OCI-LY3 (cell line): ENCODE measurements around the gene B3GNT7.
"Not testable (repeated sequence)": the region's sequence is repeated elsewhere in the genome, so short reads cannot be mapped to it uniquely, and the experiment has no call there.

Experiments used
- H2AFZ ChIP-seq: fragments of 200-600, 300-600 bp; shearing (Covaris generic); 2 replicates; pipeline ENCODE4 v1.6.0; 2014; ENCODE audit warnings: antibody characterized with exemption, low read depth, low read length
- H3K27ac ChIP-seq: fragments of 200-600, 300-600 bp; sonication (generic); 2 replicates; pipeline ENCODE4 v1.5.1; 2014; ENCODE audit warnings: mild to moderate bottlenecking, low read length, moderate library complexity, mixed read lengths
- H3K27me3 ChIP-seq: fragments of 200-600, 300-600 bp; sonication (generic); 2 replicates; pipeline ENCODE4 v1.6.1; 2014; ENCODE audit warnings: low read depth, low read length, mixed read lengths
- H3K36me3 ChIP-seq: fragments of 200-600, 300-600 bp; sonication (generic); replicated peaks from 2 replicates; pipeline ENCODE3; 2014; ENCODE audit warnings: low read depth, low read length, mixed read lengths
- H3K4me1 ChIP-seq: fragments of 300-600, 200-600 bp; sonication (generic); 2 replicates; pipeline ENCODE4 v1.6.1; 2014; ENCODE audit warnings: low read length, mixed read lengths
- H3K4me2 ChIP-seq: fragments of 200-600, 300-600 bp; sonication (generic); 2 replicates; pipeline ENCODE4 v1.6.1; 2014; ENCODE audit warnings: low read length, mixed read lengths
- H3K4me3 ChIP-seq: fragments of 300-600, 200-600 bp; sonication (generic); 2 replicates; pipeline ENCODE4 v1.5.1; 2014; ENCODE audit warnings: antibody characterized with exemption, mild to moderate bottlenecking, low read length, moderate library complexity
- H3K79me2 ChIP-seq: fragments of 300-600, 200-600 bp; shearing (Covaris generic); 2 replicates; pipeline ENCODE4 v1.6.1; 2014; ENCODE audit warnings: mild to moderate bottlenecking, low read length, mixed read lengths
- H3K9ac ChIP-seq: fragments of 300-600, 200-600 bp; shearing (Covaris generic); 2 replicates; pipeline ENCODE4 v1.6.0; 2014; ENCODE audit warnings: mild to moderate bottlenecking, low read length, moderate library complexity
- H3K9me3 ChIP-seq: fragments of 200-600, 300-600 bp; shearing (Covaris generic); 2 replicates; pipeline ENCODE4 v1.6.1; 2014; ENCODE audit warnings: low read length, mixed read lengths; ENCODE audit not compliant: insufficient read depth
- H4K20me1 ChIP-seq: fragments of 200-600, 300-600 bp; sonication (generic); 2 replicates; pipeline ENCODE4 v1.6.1; 2016; ENCODE audit warnings: low read length, mixed read lengths; ENCODE audit not compliant: insufficient read depth
- CTCF ChIP-seq: fragments of 200-600, 300-600 bp; sonication (generic); IDR thresholded peaks from 2 replicates; pipeline ENCODE4 v1.5.1; 2014; ENCODE audit warnings: antibody characterized with exemption, low read length, low read depth
- EZH2phosphoT487 ChIP-seq: fragments of 200-600 bp; shearing (Covaris generic); IDR thresholded peaks from 2 replicates; pipeline ENCODE4 v1.6.1; 2018; ENCODE audit warnings: antibody characterized with exemption, mixed run types, low read depth

B3GNT7 gene

GRCh38 chr2:231399853-231400680 lies 4.6 kb downstream of the B3GNT7 start:
- no peaks in the 10 kb centered on the region for H3K9me3 ChIP-seq
- H3K79me2 ChIP-seq = peaks cover 45% of the 10 kb centered on the region
- H3K27ac ChIP-seq = no peak overlapping the region
- H3K4me1 ChIP-seq = peaks cover 13% of the 10 kb centered on the region
- no peaks in the 10 kb centered on the region for H3K27me3 ChIP-seq
- no peak overlapping the region for H2AFZ ChIP-seq
- no peak overlapping the region for H3K4me2 ChIP-seq
- H3K4me3 ChIP-seq = no peak overlapping the region
- H3K9ac ChIP-seq = no peak overlapping the region
- peaks cover 21% of the 10 kb centered on the region for H4K20me1 ChIP-seq
- no peak for TF ChIP-seq EZH2phosphoT487
- no peak for TF ChIP-seq CTCF
- peaks cover 17% of the 10 kb centered on the region for H3K36me3 ChIP-seq

GRCh38 chr2:231400681-231401080 lies 5.2 kb downstream of the B3GNT7 start:
- H3K9me3 ChIP-seq, H3K27ac ChIP-seq, H3K9ac ChIP-seq, H3K4me3 ChIP-seq, H3K27me3 ChIP-seq, H3K4me2 ChIP-seq, H2AFZ ChIP-seq: not testable (repeated sequence)
- Histone ChIP-seq H3K36me3 (peaks cover 17% of the 10 kb centered on the region), H4K20me1 (peaks cover 21% of the 10 kb centered on the region), H3K79me2 (peaks cover 42% of the 10 kb centered on the region), H3K4me1 (peaks cover 15% of the 10 kb centered on the region)

- not testable (repeated sequence) for H3K27ac ChIP-seq, H3K4me2 ChIP-seq, H3K4me3 ChIP-seq, H3K9me3 ChIP-seq, H3K27me3 ChIP-seq, H2AFZ ChIP-seq, H3K9ac ChIP-seq
- H3K36me3 ChIP-seq = peaks cover 17% of the 10 kb centered on the region
- H3K79me2 ChIP-seq = peaks cover 38% of the 10 kb centered on the region
- peaks cover 21% of the 10 kb centered on the region for H4K20me1 ChIP-seq
- peaks cover 18% of the 10 kb centered on the region for H3K4me1 ChIP-seq
Observed at GRCh38 chr2:231401101-231401500, 5.6 kb downstream of the B3GNT7 start.

- Histone ChIP-seq H3K79me2 (peaks cover 13% of the 10 kb centered on the region), H4K20me1 (peaks cover 11% of the 10 kb centered on the region), H3K4me1 (peaks cover 12% of the 10 kb centered on the region)
- not testable (repeated sequence) for H3K4me2 ChIP-seq, H3K27ac ChIP-seq, H3K9ac ChIP-seq, H2AFZ ChIP-seq, H3K36me3 ChIP-seq, H3K9me3 ChIP-seq, H3K4me3 ChIP-seq, H3K27me3 ChIP-seq
Observed at GRCh38 chr2:231403421-231404182, 8.1 kb downstream of the B3GNT7 start.

- not testable (repeated sequence) for H3K36me3 ChIP-seq, H3K9me3 ChIP-seq, H3K4me3 ChIP-seq, H2AFZ ChIP-seq, H3K27ac ChIP-seq, H3K79me2 ChIP-seq, H4K20me1 ChIP-seq, H3K4me2 ChIP-seq, H3K27me3 ChIP-seq, H3K9ac ChIP-seq
- H3K4me1 ChIP-seq = peaks cover 12% of the 10 kb centered on the region
Observed at GRCh38 chr2:231404183-231404578, 8.7 kb downstream of the B3GNT7 start.
